BE2C (cell line): ENCODE measurements around the gene TMEM176B.

Experiments used
- DNase-seq: peaks from one replicate; pipeline ENCODE4 v3.0.0-alpha.2; 2020
- H3K27me3 ChIP-seq: fragments of 250-450 bp; sonication (Bioruptor Pico); 2 replicates; pipeline ENCODE4 v1.5.1; 2020; ENCODE audit warnings: mild to moderate bottlenecking
- H3K36me3 ChIP-seq: fragments of 250-450 bp; sonication (Bioruptor Pico); 2 replicates; pipeline ENCODE4 v1.5.1; 2020; ENCODE audit warnings: mild to moderate bottlenecking
- H3K4me1 ChIP-seq: fragments of 250-450 bp; sonication (Bioruptor Pico); 2 replicates; pipeline ENCODE4 v1.5.1; 2020
- H3K4me3 ChIP-seq: 2 replicates; pipeline ENCODE4 v1.5.1; 2011; ENCODE audit warnings: low read depth, low read length
- H3K9me3 ChIP-seq: fragments of 250-450 bp; sonication (Bioruptor Pico); 2 replicates; pipeline ENCODE4 v1.5.1; 2020
- CTCF ChIP-seq: IDR thresholded peaks from 2 replicates; pipeline ENCODE4 v1.5.1; 2012; ENCODE audit warnings: mild to moderate bottlenecking, low read depth, low read length

TMEM176B gene

GRCh38 chr7:150835702-150836280 lies 35.6 kb upstream of the TMEM176B start:
- H3K36me3 ChIP-seq, result no peaks in the 10 kb centered on the region
- no peaks in the 10 kb centered on the region for H3K27me3 ChIP-seq
- DNase-seq, result no peak
- H3K4me1 ChIP-seq, result no peaks in the 10 kb centered on the region
- H3K4me3 ChIP-seq, result no peak overlapping the region
- no peak for TF ChIP-seq CTCF
- H3K9me3 ChIP-seq, result no peaks in the 10 kb centered on the region

- H3K9me3 ChIP-seq, result no peaks in the 10 kb centered on the region
Measured at GRCh38 chr7:150835019-150835418, 34.9 kb upstream of the TMEM176B start.

GRCh38 chr7:150831851-150832250 lies 31.7 kb upstream of the TMEM176B start:
- Histone ChIP-seq H3K36me3 (no peaks in the 10 kb centered on the region; the same call in 1 of the 2 replicates), H3K4me1 (no peaks in the 10 kb centered on the region), H3K27me3 (no peaks in the 10 kb centered on the region), H3K9me3 (no peaks in the 10 kb centered on the region), H3K4me3 (no peak overlapping the region)
- TF ChIP-seq CTCF, result no peak
- no peak for DNase-seq

More at GRCh38 chr7:150835019-150835418, 34.9 kb upstream of the TMEM176B start:
- no peaks in the 10 kb centered on the region for H3K36me3 ChIP-seq
- no peak for DNase-seq
- H3K4me1 ChIP-seq, result no peaks in the 10 kb centered on the region
- no peaks in the 10 kb centered on the region for H3K27me3 ChIP-seq
- no peak overlapping the region for H3K4me3 ChIP-seq
- no peak for TF ChIP-seq CTCF

DNA sequence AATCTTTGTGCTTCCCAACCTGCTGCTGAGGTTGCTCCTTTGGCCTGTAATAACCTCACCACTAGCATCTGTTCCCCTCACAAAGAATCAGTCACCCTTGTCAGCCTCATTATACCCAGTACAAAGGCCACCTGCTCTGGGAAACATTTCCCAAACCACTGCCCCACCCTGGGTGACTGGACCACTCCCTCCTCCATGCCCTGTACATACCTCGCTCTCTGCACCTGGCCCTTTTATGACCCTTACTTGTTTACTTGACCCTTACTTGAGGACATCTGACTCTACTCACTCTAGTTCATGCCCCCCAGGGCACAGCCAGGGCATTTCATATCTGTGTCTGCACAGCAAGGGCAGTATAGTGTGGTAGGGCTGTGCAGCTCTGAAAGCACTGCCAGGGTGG lies 30.8 kb upstream of the TMEM176B start:
- no peak for DNase-seq
- Histone ChIP-seq H3K27me3 (no peaks in the 10 kb centered on the region), H3K36me3 (no peaks in the 10 kb centered on the region; the same call in 1 of the 2 replicates), H3K4me1 (no peaks in the 10 kb centered on the region), H3K9me3 (no peaks in the 10 kb centered on the region), H3K4me3 (no peak overlapping the region)
- TF ChIP-seq CTCF, result no peak

DNA sequence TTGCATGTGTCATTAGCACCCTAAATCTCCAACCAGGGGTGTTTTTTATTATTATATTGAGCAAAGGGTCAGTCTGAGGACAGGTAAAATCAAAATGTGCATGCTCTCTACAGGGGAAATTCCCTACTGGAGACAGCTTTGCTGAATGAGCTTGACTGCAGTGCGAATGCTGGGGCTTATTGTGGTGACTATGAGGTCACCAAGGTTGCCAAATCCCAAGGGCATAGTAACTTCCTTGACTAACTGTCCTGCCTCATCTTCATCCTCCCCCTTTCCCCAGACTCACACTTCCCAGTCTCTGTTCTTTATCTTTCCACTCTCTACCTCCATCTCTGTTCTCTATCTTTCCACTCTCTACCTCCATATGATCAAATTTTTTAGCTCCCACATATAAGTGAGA lies 29.3 kb upstream of the TMEM176B start:
- no peaks in the 10 kb centered on the region for H3K27me3 ChIP-seq
- no peaks in the 10 kb centered on the region for H3K4me1 ChIP-seq
- TF ChIP-seq CTCF, result no peak
- no peak overlapping the region for H3K4me3 ChIP-seq
- H3K36me3 ChIP-seq, result no peaks in the 10 kb centered on the region; the same call in 1 of the 2 replicates
- no peak for DNase-seq
- H3K9me3 ChIP-seq, result no peaks in the 10 kb centered on the region

DNA sequence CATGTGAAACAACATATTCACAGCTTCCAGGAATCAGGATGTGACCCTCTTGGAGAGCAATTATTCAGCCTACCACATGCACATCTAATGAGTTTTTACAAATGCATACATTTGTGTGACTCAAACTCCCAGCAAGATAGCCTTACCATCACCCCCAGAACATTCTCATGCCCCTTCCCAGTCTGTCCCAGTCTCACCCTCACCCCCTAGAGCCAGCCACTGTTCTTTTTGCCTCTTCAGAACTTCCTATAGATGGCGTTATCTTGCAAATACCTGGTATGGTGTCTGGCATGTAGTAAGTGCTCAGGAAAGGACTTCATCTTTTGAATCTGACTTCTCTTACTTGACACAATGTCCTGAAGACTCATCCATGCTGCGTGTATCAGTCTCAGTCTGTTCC lies 28.2 kb upstream of the TMEM176B start:
- Histone ChIP-seq H3K4me1 (no peaks in the 10 kb centered on the region), H3K27me3 (no peaks in the 10 kb centered on the region), H3K36me3 (no peaks in the 10 kb centered on the region; the same call in 1 of the 2 replicates), H3K9me3 (no peaks in the 10 kb centered on the region), H3K4me3 (no peak overlapping the region)
- no peak for DNase-seq
- no peak for TF ChIP-seq CTCF
